Measurements from ENCODE around the gene TNFAIP6.

DNA sequence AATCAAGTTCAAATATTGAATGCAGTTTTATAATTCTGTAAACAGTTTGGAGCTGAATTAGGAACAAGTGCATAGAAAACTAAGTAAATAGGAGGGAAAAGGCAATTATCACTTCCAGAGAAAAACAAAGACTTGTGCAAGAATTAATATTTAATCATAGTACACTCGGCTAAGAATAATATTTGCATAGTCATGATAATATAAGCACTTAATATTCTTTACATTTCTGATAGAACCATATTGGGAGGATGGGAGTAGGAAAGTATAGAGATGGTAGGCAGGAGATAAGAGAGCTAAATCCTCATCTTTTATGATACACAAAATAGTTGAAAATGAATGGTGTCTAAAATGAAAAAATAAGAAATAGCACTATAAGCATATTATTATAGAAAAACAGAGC is 27.4 kb upstream of the TNFAIP6 start:
- TF ChIP-seq POLR2AphosphoS5 (IDR thresholded peaks at IDR 0.05; ENCODE audit: low read depth) (no peak), GABPA (IDR thresholded peaks at IDR 0.05; ENCODE audit: low read depth) (no peak)
- TF ChIP-seq, protein P1, sequence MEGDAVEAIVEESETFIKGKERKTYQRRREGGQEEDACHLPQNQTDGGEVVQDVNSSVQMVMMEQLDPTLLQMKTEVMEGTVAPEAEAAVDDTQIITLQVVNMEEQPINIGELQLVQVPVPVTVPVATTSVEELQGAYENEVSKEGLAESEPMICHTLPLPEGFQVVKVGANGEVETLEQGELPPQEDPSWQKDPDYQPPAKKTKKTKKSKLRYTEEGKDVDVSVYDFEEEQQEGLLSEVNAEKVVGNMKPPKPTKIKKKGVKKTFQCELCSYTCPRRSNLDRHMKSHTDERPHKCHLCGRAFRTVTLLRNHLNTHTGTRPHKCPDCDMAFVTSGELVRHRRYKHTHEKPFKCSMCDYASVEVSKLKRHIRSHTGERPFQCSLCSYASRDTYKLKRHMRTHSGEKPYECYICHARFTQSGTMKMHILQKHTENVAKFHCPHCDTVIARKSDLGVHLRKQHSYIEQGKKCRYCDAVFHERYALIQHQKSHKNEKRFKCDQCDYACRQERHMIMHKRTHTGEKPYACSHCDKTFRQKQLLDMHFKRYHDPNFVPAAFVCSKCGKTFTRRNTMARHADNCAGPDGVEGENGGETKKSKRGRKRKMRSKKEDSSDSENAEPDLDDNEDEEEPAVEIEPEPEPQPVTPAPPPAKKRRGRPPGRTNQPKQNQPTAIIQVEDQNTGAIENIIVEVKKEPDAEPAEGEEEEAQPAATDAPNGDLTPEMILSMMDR (IDR thresholded peaks at IDR 0.05; ENCODE audit: insufficient read depth, low read length), result no peak
- TF ChIP-seq, protein P2, sequence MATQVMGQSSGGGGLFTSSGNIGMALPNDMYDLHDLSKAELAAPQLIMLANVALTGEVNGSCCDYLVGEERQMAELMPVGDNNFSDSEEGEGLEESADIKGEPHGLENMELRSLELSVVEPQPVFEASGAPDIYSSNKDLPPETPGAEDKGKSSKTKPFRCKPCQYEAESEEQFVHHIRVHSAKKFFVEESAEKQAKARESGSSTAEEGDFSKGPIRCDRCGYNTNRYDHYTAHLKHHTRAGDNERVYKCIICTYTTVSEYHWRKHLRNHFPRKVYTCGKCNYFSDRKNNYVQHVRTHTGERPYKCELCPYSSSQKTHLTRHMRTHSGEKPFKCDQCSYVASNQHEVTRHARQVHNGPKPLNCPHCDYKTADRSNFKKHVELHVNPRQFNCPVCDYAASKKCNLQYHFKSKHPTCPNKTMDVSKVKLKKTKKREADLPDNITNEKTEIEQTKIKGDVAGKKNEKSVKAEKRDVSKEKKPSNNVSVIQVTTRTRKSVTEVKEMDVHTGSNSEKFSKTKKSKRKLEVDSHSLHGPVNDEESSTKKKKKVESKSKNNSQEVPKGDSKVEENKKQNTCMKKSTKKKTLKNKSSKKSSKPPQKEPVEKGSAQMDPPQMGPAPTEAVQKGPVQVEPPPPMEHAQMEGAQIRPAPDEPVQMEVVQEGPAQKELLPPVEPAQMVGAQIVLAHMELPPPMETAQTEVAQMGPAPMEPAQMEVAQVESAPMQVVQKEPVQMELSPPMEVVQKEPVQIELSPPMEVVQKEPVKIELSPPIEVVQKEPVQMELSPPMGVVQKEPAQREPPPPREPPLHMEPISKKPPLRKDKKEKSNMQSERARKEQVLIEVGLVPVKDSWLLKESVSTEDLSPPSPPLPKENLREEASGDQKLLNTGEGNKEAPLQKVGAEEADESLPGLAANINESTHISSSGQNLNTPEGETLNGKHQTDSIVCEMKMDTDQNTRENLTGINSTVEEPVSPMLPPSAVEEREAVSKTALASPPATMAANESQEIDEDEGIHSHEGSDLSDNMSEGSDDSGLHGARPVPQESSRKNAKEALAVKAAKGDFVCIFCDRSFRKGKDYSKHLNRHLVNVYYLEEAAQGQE (IDR thresholded peaks at IDR 0.05; ENCODE audit: insufficient replicate concordance, low read depth), result no peak
